Neutrophil (primary cell): ENCODE measurements around the gene EDEM2.
"Not testable (repeated sequence)": the region's sequence is repeated elsewhere in the genome, so short reads cannot be mapped to it uniquely, and the experiment has no call there.

Experiments
- H3K27ac ChIP-seq: fragments of 200-600 bp; sonication (generic); 2 replicates; pipeline ENCODE4 v1.5.1; 2016; ENCODE audit warnings: mild to moderate bottlenecking, moderate library complexity
- H3K27me3 ChIP-seq: fragments of 200-600 bp; sonication (generic); 2 replicates; pipeline ENCODE4 v1.6.0; 2016; ENCODE audit warnings: mild to moderate bottlenecking
- H3K36me3 ChIP-seq: fragments of 200-600 bp; sonication (generic); 2 replicates; pipeline ENCODE4 v1.5.1; 2017
- H3K4me1 ChIP-seq, 2 experiments: fragments of 200-600 bp in 1 of 2; sonication (generic) in 1 of 2; 1 replicate in 1 of 2; 2 replicates in 1 of 2; pipeline versions ENCODE4 v1.5.1 to v1.6.1; 2013 to 2016; ENCODE audit warnings: low read depth in 1 of 2, low read length in 1 of 2, mild to moderate bottlenecking in 1 of 2, moderate library complexity in 1 of 2; ENCODE audit not compliant: control insufficient read depth in 1 of 2, insufficient read depth in 1 of 2
- H3K4me3 ChIP-seq, 2 experiments: fragments of 200-600 bp in 1 of 2; sonication (generic) in 1 of 2; 1 replicate in 1 of 2; 2 replicates in 1 of 2; pipeline ENCODE4 v1.5.1; 2013 to 2016; ENCODE audit warnings: low read depth in 1 of 2, low read length in 1 of 2, mild to moderate bottlenecking in 1 of 2, moderate library complexity in 1 of 2
- H3K9me3 ChIP-seq: fragments of 200-600 bp; sonication (generic); 2 replicates; pipeline ENCODE4 v1.5.1; 2016
- CTCF ChIP-seq: fragments of 200-600 bp; sonication (generic); IDR thresholded peaks from 2 replicates; pipeline ENCODE4 v1.5.1; 2016; ENCODE audit warnings: antibody characterized with exemption

The EDEM2 gene

GRCh38 chr20:35146920-35147574, at the start of gene EDEM2:
Gene EDEM2, minus strand, starts transcription at chr20:35147336. Its CDS starts 78 bp downstream, at chr20:35147258.
- H3K9me3 ChIP-seq, result no peaks in the 10 kb centered on the region
- peaks cover 40 to 42% of the 10 kb centered on the region in 2 experiments for H3K4me1 ChIP-seq
- no peak for TF ChIP-seq CTCF
- peak within 1 kb of the TSS; percentile 78 to 97 for H3K4me3 ChIP-seq
- H3K27me3 ChIP-seq, result no peaks in the 10 kb centered on the region
- H3K27ac ChIP-seq, result peak within 1 kb of the TSS; percentile 90
- peaks cover 15% of the 10 kb centered on the region for H3K36me3 ChIP-seq

- H3K27ac ChIP-seq, result no peak overlapping the region
- no peak for TF ChIP-seq CTCF
- no peaks in the 10 kb centered on the region for H3K4me1 ChIP-seq
- H3K36me3 ChIP-seq, result no peaks in the 10 kb centered on the region
- H3K9me3 ChIP-seq, result no peaks in the 10 kb centered on the region
- H3K27me3 ChIP-seq, result no peaks in the 10 kb centered on the region
- H3K4me3 ChIP-seq, result no peak overlapping the region
Measured at GRCh38 chr20:35196313-35196712, 49.2 kb upstream of the EDEM2 start.

- not testable (repeated sequence) for H3K4me1 ChIP-seq, H3K36me3 ChIP-seq
Measured at GRCh38 chr20:35193031-35193791, 46.1 kb upstream of the EDEM2 start.

GRCh38 chr20:35192118-35192872, 45.2 kb upstream of the EDEM2 start:
- no peaks in the 10 kb centered on the region for H3K27me3 ChIP-seq
- H3K27ac ChIP-seq, result no peak overlapping the region
- H3K4me3 ChIP-seq, result no peak overlapping the region
- no peak for TF ChIP-seq CTCF
- no peaks in the 10 kb centered on the region for H3K36me3 ChIP-seq
- no peaks in the 10 kb centered on the region for H3K9me3 ChIP-seq
- no peaks in the 10 kb centered on the region for H3K4me1 ChIP-seq

More at GRCh38 chr20:35193031-35193791, 46.1 kb upstream of the EDEM2 start:
- not testable (repeated sequence) for H3K4me3 ChIP-seq, H3K27ac ChIP-seq, H3K27me3 ChIP-seq, H3K9me3 ChIP-seq

GRCh38 chr20:35191419-35192117, 44.4 kb upstream of the EDEM2 start:
- Histone ChIP-seq H3K36me3 (no peaks in the 10 kb centered on the region), H3K27ac (no peak overlapping the region), H3K9me3 (no peaks in the 10 kb centered on the region), H3K27me3 (no peaks in the 10 kb centered on the region), H3K4me3 (no peak overlapping the region), H3K4me1 (no peaks in the 10 kb centered on the region)
- no peak for TF ChIP-seq CTCF
